ENCODE measurements around the gene RCN1. TPM values are rescaled to one million over a fixed set of nuclear protein-coding genes. Genes with fewer than 3 reads are reported as not detected.

RCN1 gene
- total RNA-seq, result 82.5 and 113 TPM in 2 replicates

DNA sequence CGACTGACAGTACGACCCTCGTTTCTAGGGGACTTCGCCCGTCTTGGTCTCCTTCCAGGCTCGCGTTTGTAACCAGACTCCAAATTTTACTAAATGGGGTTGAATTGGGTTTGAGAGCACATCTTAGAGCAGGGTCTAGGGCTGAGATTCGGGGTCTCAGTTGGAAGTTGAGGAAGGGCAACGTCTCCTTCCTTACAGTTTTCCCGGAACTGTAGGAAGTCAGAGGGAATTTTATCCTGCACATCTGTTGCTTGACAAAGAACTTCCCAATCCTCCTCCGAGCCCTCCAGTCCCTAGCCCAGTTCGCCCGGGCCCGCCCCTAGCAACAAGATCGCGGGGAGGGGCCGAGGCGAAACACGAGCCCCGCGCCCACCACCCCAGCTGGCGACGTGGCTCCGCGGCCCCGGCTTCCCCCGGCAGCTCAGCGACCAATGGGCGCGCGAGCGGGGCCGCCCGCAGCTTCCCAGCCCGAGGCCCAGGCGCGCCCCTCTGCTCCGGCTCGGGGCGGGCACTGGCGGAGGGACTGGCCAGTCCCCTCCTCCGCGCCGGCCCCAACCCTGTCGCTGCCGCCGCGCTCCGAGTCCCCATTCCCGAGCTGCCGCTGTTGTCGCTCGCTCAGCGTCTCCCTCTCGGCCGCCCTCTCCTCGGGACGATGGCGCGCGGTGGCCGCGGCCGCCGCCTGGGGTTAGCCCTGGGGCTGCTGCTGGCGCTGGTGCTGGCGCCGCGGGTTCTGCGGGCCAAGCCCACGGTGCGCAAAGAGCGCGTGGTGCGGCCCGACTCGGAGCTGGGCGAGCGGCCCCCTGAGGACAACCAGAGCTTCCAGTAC, at the start of gene RCN1:
TSS of gene RCN1 (plus strand) at position 530 of the 826 bp plus-strand sequence. CDS start at position 653, 123 bp downstream.

